HUES6 (cell line): ENCODE data around the gene FOXN3.

Experiments
- H3K27ac ChIP-seq: 2 replicates; pipeline ENCODE4 v1.7.0; 2013; ENCODE audit warnings: low read depth, mild to moderate bottlenecking, low read length, inconsistent platforms
- H3K27me3 ChIP-seq: 2 replicates; pipeline ENCODE4 v1.6.1; 2013; ENCODE audit warnings: low read length; ENCODE audit not compliant: control insufficient read depth, insufficient read depth
- H3K36me3 ChIP-seq: 2 replicates; pipeline ENCODE4 v1.6.1; 2013; ENCODE audit warnings: low read length; ENCODE audit not compliant: control insufficient read depth, insufficient read depth
- H3K4me1 ChIP-seq: 2 replicates; pipeline ENCODE4 v1.6.1; 2013; ENCODE audit warnings: low read length; ENCODE audit not compliant: control insufficient read depth, insufficient read depth
- H3K4me3 ChIP-seq: 2 replicates; pipeline ENCODE4 v1.5.1; 2013; ENCODE audit warnings: low read depth, low read length
- H3K9ac ChIP-seq: one replicate; pipeline ENCODE4 v1.6.1; 2013; ENCODE audit warnings: mild to moderate bottlenecking, low read length
- H3K9me3 ChIP-seq: 2 replicates; pipeline ENCODE4 v1.6.1; 2013; ENCODE audit warnings: low read depth, low read length; ENCODE audit not compliant: control insufficient read depth, insufficient read depth

FOXN3 gene

GRCh38 chr14:89447182-89447944, 30.3 kb upstream of the FOXN3 start:
- H3K27ac ChIP-seq = no peak overlapping the region
- H3K4me1 ChIP-seq = peaks cover 47% of the 10 kb centered on the region
- H3K36me3 ChIP-seq = peaks cover 3% of the 10 kb centered on the region; the same call in 1 of the 2 replicates
- no peak overlapping the region for H3K9ac ChIP-seq
- no peaks in the 10 kb centered on the region for H3K27me3 ChIP-seq
- no peak overlapping the region for H3K4me3 ChIP-seq
- H3K9me3 ChIP-seq = no peaks in the 10 kb centered on the region

GRCh38 chr14:89445273-89445973, 28.4 kb upstream of the FOXN3 start:
- no peaks in the 10 kb centered on the region for H3K27me3 ChIP-seq
- no peaks in the 10 kb centered on the region for H3K36me3 ChIP-seq
- peaks cover 51% of the 10 kb centered on the region for H3K4me1 ChIP-seq
- no peak overlapping the region; the same call in 1 of the 2 replicates for H3K27ac ChIP-seq
- H3K4me3 ChIP-seq = no peak overlapping the region
- no peak overlapping the region for H3K9ac ChIP-seq
- no peaks in the 10 kb centered on the region for H3K9me3 ChIP-seq

DNA sequence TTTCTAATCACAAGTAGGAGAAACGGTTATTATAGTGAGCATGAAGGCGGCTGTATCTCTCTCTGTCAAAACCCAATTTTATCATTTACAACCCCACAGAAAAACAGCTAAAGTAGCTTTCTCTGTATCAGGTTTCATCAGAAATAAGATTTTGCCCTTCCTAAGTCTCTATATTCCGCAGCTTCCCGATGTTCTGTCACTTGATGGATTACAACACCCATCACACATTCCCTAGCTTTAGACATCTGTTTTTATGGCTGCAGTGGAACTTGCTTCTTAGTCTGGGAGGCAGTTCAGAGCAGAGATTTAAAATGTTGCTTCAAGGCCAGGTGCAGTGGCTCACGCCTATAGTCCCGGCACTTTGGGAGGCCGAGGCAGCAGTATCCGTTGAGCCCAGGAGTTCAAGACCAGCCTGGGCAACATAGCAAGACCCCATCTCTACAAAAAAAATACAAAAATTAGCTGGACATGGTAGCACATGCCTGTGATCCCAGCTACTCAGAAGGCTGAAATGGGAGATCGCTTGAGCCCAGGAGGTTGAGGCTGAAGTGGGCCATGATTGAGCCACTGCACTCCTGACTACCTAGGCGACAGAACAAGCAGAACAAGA, 27.6 kb upstream of the FOXN3 start:
- Histone ChIP-seq H3K27ac (no peak overlapping the region), H3K9ac (no peak overlapping the region), H3K36me3 (no peaks in the 10 kb centered on the region), H3K9me3 (no peaks in the 10 kb centered on the region), H3K4me3 (no peak overlapping the region), H3K27me3 (no peaks in the 10 kb centered on the region), H3K4me1 (peaks cover 52% of the 10 kb centered on the region)

GRCh38 chr14:89444044-89444443, 27.0 kb upstream of the FOXN3 start:
- no peak overlapping the region for H3K4me3 ChIP-seq
- H3K4me1 ChIP-seq = peaks cover 47% of the 10 kb centered on the region
- no peaks in the 10 kb centered on the region for H3K9me3 ChIP-seq
- no peaks in the 10 kb centered on the region for H3K36me3 ChIP-seq
- H3K27ac ChIP-seq = no peak overlapping the region
- H3K27me3 ChIP-seq = no peaks in the 10 kb centered on the region
- H3K9ac ChIP-seq = no peak overlapping the region

DNA sequence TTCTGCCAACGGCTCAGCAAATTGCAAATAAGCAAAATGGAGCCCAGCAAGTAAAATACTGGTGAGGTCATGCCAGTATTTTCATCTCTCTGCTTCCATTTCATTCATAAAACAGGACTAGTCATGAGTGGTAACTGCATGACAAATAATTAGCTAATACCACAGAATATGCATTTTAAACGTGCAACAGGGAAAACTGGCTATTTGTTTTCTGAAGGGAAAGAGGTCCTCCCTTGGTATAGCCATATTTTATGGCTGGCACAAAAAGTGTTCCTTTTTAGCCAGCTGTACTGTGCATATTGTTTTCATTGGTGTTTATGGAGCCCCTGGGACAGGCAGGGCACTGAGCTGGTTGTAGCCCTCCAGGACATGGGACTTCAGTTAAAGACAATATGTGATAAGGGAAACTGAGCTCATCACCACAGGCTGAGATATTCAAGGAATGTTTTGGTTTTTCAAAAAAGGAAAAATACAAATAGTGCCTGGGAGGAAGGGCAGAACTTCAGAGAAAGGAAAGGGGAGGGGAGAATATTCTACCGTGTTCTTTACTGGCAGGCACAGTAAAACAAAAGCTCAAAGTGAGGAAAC, 26.1 kb upstream of the FOXN3 start:
- Histone ChIP-seq H3K27ac (peak overlapping the region; percentile 78), H3K9ac (no peak overlapping the region), H3K36me3 (no peaks in the 10 kb centered on the region), H3K27me3 (no peaks in the 10 kb centered on the region), H3K4me3 (no peak overlapping the region), H3K4me1 (peaks cover 47% of the 10 kb centered on the region), H3K9me3 (no peaks in the 10 kb centered on the region)

DNA sequence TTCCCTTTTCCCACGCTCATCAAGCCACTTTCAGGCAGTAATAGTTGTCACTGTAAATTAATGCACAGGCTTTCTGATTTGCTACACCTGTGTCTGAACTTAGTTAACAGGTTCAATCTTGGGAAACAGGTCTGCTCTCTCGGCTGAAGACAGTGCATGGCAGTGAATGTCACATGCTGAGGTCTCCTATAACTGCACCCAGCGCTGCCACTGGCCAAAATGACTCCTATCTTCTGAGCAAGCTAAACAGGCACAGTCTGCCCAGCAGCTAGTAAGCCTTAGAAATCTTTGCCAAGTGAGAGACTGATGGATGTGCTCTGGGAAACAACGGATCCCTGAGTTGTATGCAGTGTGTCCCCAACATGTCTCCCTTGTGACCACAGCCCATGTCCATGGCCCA, 25.2 kb upstream of the FOXN3 start:
- peaks cover 49% of the 10 kb centered on the region for H3K4me1 ChIP-seq
- no peaks in the 10 kb centered on the region for H3K36me3 ChIP-seq
- H3K9me3 ChIP-seq = no peaks in the 10 kb centered on the region
- H3K27me3 ChIP-seq = no peaks in the 10 kb centered on the region
- peak overlapping the region; percentile 59 for H3K9ac ChIP-seq
- peak overlapping the region; percentile 78 for H3K27ac ChIP-seq
- no peak overlapping the region for H3K4me3 ChIP-seq

DNA sequence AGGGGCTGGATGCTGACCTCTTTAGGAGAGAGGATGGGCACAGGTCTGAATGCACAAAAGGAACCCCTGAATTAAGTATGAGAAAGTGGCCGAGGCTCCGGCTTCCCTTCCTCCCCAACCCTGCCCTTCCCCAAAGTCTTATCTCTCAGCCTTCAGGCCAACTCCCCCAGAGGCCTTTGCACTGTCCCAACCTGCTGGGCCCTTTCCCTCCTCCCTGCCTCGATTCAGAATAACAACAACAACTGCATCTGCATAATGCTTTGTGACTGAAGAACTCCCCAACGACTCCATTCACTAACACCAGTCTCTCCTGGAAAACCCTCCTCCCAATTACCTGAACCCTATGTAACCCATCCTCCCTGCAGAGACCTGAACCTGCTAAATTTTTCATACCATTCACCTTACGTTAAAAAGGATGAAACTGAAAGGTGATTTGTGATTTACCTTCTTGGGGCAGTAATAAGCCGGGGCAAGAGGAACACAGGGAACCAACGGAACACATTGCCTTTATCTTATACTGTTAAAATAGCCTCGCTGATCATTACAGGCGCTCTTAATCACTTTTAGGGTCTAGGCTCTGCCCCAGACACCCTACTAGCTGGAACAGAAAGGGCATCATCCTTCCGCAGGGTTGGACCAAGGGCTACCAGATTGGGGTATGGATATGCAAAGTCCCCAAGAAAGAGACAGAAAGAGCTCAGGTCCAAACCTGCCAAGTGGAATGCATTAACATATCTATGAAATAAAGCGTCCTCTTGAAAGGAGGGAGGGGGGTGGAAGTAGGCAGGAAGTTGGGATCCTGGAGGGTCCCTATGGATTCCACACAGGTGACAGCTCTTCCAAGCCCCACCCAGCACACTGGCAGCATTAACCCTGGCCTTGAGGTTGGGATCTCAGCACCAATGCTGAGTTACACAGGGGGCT, 24.2 kb upstream of the FOXN3 start:
- Histone ChIP-seq H3K27ac (peak overlapping the region; percentile 91), H3K4me1 (peaks cover 52% of the 10 kb centered on the region), H3K9me3 (no peaks in the 10 kb centered on the region), H3K9ac (peak overlapping the region; percentile 84), H3K36me3 (no peaks in the 10 kb centered on the region), H3K27me3 (no peaks in the 10 kb centered on the region), H3K4me3 (peak overlapping the region; percentile 38)

DNA sequence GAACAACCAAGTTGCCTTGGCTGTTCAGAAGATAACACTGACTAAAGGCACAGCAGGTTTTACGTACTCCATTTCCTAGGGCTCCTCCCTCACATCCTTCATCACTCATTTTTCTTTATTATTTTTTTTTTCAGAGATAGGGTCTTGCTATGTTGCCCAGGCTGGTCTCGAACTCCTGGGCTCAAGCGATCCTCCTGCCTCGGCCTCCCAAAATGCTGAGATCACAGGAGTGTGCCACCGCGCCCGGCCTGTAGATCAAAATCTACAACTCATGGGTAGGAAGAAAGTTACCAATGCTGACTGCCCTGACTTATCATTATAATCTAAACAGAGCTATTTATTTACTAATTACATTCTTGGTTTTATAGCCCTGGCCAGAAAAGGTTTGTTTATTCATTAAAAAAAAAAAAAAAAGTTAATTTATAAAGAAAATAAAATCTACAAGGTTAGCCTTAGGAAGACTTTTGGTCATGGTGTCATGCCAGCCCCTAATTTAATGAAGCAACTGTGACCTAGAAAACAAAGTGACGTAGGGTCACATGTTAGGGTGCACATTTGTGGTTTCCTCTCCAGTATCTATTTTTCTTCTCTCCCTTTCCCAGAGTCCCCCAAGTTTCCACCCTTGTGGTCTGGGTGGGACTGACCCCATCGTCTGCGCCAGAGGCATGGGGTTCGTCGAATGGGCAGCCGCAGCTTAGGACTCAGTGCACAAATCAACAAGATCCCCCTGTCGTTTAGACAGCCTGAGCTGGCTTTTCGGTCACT, 19.0 kb upstream of the FOXN3 start:
- Histone ChIP-seq H3K27me3 (no peaks in the 10 kb centered on the region), H3K9me3 (no peaks in the 10 kb centered on the region), H3K36me3 (no peaks in the 10 kb centered on the region), H3K4me3 (no peak overlapping the region), H3K9ac (no peak overlapping the region), H3K27ac (peak overlapping the region; percentile 53; the same call in 1 of the 2 replicates), H3K4me1 (peaks cover 35% of the 10 kb centered on the region)

- peak overlapping the region; percentile 53; the same call in 1 of the 2 replicates for H3K27ac ChIP-seq
- peaks cover 36% of the 10 kb centered on the region for H3K4me1 ChIP-seq
- H3K4me3 ChIP-seq = no peak overlapping the region
- no peaks in the 10 kb centered on the region for H3K27me3 ChIP-seq
- no peak overlapping the region for H3K9ac ChIP-seq
- no peaks in the 10 kb centered on the region for H3K36me3 ChIP-seq
- H3K9me3 ChIP-seq = no peaks in the 10 kb centered on the region
These were observed 18.5 kb upstream of the FOXN3 start for GRCh38 chr14:89435492-89435891.

- H3K9ac ChIP-seq = no peak overlapping the region
- H3K27ac ChIP-seq = no peak overlapping the region
- H3K36me3 ChIP-seq = no peaks in the 10 kb centered on the region
- no peaks in the 10 kb centered on the region for H3K27me3 ChIP-seq
- no peak overlapping the region for H3K4me3 ChIP-seq
- no peaks in the 10 kb centered on the region for H3K9me3 ChIP-seq
- H3K4me1 ChIP-seq = peaks cover 46% of the 10 kb centered on the region
These were observed 15.2 kb upstream of the FOXN3 start for GRCh38 chr14:89432226-89432625.
